ENCODE results near the gene ARL8B.
A peak's percentile ranks its signal among the peaks of the same experiment; 100 is the strongest.

ARL8B gene

DNA sequence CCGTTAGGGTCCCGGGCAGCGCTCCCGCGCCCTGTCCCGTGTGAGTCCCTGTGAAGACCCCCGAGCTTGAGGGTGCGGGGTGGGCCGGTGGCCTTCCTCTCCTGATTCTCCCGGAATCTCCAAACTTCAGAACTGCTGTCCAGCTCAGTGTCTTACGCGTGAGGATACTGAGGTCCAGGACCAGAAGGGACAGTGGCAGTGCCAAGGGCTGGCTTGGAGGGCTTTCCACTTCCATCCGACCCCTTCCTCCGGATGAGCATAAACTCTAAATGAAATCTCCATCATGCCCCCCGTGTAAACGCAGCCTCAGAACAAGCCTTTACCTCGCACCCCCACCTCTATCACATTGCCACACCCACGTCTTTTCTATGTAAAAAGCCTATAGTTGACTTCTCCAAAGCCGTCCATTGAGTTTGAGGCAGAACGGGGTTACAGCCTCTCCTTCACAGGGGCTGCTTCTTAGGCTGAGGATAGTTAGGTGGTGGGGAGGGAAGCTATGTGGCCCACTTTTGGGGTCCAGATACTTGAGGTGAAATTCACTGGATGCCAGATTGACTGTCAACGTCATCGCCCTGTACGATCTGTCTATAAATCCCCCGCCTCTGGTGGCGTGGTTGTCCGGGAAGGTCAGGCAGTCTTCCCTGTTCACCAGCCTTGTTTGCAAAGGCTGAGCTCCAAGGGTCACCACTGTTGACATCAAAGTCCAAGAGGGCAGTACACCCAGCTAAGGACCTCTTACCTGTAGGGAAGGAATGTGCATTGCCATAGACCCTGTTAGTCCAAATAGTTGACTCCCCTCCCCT is 66.5 kb downstream of the ARL8B start:
- DNase-seq: peak; percentile 65 to 69

DNA sequence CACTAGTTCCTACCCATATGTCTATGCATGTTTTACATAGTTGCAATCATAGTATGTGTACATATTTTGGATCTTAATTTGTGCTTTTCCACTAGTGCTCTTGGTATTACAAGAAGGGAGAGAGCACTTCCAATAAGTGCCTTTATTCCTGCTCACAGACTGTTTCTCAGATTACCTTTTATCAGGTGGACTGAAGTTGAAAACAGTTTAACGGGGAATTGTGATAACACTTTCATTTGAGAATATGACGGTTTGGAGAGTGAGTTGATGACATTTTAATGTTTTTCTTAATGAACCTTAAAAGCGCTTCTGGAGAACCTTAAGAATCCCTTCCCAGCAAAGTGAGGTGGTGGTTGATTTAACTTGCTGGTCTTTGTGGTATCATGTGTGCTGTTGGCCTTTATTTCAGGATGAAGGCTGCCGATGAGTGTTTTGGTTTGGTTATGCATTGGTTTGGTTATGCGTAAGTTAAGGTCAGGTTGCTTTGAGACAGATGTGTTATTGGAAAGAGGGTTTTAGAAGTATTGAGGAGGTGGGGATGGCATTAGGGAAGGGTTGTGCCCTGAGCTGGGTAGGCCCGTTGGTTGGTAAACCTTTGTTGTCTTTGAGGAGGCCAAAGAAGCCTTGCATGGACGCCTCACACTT is 68.2 kb downstream of the ARL8B start:
- DNase-seq: no peak

DNA sequence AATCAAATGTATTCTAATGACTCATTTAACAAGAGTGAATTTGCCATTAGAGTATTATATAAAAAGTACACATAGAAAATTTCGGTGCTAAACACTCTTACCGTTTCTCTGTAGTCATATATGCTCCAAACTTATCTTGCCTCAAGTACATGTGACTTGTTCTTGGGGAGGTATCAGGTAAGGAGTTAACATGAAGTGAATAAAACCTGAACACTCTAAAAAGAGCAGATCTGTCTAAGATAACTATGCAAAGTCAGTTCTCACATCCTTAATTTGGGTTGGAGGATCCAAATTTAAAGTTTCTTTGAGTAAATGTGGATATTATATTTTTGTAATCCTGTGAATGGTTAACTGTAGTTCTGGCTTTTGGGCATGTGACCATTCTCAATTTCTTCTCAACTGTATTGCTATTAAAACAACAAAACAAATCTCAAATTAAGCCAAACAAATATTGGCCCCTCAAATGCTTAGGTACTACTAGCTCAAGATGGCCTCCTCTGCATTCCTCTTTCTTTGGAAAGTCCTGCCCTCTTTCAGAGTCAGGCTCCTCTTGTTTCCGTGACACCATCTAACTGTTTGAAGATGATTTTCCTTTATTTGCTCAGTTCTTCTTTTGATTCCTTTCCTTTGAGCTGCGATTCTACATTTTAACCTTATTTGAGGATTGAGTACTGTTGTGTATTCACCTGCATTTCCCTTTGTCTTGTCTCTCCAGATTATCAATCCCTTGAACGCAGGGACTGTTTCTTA is 69.6 kb downstream of the ARL8B start:
- no peak for DNase-seq

DNA sequence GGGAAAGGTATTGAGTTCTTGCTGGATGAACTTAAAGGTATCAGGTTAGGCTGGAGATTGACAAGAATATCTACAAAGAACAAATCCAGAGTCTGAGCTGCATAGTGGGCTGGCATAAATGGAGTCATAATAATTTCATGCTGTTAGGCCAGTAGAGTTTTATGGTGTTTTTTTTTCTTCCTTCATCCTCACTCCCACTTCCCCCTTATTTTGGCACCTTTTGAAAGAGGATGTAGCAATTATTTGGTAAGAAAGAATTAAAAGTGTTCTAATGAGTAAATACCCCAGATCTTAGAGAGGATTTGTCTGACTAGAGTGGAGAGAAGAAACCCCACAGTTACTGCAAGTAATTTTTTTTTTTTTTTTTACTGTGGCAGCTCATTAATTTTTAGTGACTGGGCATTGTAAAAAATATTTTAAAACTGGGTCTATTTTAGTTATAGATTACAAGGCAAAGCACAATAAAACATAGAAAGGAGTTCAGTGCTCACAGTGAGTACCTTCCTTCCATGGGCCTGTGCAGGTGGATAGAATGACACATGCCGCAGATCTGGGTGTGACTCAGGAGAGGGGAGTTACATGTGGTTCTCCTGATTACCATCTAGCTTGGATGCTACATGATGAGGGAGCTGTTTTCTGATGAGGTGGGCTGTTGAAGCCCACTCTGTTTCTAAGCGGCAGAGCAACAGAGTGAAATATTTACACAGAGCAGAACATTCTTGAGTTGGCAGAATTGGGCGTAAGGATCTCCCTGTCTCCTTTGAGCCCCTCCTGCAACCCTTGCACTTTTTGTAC is 70.7 kb downstream of the ARL8B start:
- no peak for DNase-seq

DNA sequence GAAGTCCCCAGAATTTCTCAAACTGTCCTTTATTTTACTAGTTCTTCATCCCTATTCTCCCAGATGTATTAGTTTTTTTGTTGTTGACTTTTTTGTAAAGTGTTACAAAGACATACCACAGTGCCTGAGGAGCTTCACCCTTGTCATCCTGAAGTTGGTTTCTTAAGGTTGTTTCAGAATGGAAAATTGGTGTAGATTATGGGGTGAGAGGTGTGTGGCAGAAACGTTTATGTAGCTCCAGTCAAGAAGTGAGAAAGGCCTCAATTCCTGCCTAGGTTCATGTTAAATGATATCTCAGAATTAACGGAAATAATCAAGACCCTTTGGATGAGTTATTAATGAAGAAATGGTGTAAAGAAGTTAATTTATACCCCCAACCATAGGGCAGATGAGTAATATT is 72.2 kb downstream of the ARL8B start:
- no peak for DNase-seq

DNA sequence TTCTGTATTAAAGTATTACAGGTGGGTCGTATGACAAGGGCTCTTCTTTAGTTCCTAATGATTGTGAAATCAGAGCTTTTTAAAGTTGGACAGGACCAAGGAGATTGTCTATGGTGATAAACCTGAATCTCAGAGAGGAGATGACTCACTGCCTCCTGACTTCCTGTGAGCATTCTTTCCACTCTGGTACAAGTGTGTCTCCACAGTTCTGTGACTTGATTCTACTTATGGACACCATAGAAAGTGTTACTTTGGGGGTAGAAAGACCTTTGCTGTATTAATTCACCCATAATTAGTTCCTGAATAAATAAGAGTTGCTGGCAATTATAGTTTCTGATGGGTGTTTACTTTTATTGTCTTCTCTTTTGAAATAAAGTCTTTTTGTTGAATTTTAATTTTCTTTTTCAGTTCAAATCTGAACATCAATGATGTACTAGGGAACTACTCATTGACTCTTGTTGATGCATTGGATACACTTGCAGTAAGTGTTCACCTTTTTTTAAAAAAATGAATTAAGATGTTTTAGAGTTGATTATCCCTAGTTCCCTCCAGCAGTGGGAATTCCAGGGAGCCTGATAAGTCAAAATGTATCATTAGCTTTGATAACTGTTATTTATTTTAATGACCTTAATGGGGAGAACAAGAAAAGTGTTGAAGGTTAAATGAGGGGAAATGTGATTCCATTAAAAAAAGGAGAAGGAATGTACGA is 72.9 kb downstream of the ARL8B start:
- DNase-seq: peak; percentile 48 to 49

DNA sequence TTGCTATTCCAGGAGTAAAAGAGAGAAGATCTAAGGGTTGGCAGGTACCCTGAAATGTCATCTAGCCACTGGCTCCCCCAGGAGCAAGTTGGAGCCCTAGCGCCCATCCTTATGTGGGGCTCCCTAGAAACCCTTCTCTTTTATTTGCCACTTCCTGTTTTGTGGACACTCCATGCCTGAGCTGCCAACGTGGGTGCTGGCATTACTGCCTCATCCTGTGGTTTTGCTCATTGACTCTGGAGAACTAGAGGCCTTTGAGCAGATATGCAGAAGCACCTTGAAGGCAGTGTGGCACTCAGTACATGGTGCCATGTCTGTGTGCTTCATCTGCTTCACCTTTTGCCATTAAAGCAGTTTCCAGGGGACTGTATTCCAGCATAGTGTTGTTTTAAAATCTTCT is 73.5 kb downstream of the ARL8B start:
- peak; percentile 66 to 86 for DNase-seq

DNA sequence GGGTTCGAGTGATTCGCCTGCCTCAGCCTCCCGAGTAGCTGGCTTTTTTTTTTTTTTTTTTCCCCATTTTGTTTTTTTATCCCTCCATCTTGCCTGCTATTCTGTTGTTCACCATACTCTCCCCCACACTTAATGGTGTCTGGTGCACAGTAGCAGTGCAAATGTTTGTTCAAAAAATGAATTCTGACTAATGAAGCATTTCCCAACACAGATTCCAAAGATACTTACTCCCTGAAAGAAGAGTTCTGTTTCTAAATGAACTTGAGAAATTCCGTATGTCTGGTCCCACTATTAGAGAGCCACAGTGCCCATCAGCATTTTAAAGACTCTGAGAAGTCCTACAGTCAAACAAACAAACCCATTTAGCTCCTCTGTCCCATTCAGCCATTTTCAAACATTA is 74.9 kb downstream of the ARL8B start:
- no peak for DNase-seq

DNA sequence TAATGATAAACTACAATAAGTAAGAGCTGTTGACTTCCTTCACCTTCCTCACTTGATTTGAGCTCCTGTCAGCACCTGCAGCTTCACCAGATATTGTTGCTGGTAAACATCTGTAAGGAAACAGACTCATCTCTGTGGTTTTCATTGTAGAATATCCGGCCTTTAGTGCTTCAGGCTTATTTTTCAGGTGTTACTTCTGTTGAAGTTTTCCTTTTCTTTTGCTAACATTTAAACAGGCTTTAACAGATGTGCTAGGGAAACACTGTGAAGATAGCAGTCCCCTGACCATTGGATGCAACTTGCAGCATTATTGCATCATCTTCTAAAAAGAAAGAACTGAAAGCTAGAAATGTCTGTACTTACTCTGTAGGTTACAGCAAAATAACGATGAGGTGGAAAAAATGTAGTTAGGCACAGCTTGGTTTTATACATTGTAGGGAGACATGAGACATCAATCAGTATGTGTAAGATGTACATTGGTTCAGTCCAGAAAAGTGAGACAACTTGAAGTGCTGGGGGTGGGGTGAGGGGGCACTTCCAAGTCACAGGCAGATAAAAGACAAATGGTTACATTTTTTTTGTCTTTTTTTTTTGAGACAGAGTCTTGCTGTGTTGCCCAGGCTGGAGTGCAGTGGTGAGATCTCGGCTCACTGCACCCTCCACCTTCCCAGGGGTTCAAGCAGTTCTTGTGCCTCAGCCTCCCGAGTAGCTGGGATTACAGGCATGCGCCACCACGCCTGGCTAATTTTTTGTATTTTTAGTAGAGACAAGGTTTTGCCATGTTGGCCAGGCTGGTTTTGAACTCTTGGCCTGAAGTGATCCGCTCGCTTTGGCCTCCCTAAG is 75.6 kb downstream of the ARL8B start:
- no peak for DNase-seq

DNA sequence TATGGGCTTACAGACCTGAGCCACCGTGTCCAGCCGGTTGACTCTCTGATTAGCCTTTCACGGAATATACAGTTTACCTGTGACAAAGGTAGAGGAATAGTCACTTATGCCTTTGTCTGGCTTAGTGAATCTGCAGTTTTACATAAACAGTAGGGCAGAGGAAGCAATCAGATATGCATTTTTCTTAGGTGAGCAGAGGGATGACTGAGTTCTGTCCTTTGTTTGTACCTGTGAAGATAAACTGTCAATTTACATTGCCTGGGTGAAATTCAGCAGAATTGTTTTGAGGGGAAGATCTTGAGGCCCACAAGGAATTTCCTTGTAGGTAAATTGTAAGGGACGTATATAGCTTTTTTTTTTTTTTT is 76.2 kb downstream of the ARL8B start:
- no peak for DNase-seq

DNA sequence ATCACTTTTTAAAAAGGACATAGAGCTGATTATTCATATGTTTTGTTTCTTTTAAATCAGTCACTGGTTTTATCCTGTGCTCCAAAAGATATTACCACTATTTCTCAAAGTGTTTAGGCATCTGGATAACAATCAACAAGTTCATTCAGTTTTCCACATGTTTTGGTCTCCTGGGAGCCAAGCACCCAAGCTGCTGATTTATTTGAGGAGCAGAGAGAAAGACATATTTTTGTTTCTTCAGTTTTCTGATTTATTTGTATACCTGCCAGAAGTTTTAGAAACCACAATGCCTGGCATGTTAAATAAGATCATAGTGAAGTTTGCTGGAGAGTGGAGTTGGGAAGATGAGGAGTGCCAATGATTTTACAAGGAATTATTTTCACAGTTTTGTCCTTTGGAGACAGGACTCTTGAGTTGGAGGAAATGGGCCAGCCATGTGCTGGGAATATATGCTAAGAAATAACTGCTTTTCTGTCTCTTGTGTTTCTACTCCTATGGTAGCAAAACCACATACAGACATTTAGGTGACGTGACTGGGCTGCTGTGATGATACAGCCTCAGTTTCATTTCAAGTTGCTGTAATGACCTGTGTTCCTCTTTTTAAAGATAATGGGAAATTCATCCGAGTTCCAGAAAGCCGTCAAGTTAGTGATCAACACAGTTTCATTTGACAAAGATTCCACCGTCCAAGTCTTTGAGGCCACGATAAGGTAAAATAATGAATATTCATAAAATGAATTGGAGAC is 77.1 kb downstream of the ARL8B start:
- no peak for DNase-seq

DNA sequence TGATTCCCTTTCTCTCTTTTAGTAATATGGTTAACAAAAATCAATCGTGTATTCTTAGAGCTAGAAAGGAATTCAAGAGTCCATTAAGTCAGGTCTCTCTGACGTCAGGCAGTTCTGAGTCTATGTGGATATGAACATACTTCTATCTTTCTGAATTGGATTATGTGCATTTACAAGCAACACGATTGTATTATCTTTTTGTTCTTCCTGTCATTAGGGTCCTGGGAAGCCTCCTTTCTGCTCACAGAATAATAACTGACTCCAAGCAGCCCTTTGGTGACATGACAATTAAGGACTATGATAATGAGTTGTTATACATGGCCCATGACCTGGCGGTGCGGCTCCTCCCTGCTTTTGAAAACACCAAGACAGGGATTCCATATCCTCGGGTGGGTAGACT is 79.4 kb downstream of the ARL8B start:
- DNase-seq: no peak

DNA sequence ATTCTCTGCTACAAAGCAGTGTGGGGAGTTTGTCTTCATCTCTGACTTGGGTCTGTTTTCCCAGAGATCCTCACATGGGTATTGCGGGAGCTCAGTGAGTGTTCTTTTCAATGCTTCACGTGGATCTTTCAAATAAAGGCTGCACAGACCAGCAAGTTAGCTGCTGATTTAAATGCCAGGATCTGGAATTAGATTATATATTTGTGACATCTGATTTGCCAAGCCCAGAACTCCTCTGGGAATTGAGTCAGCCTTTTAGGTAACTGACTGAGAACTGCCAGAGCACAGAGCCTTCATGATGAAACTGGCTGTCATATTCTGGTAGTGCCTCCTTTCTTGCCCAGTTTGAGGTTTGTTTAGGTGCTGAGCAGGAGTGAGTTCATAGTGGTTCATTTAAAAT is 80.1 kb downstream of the ARL8B start:
- DNase-seq: no peak

DNA sequence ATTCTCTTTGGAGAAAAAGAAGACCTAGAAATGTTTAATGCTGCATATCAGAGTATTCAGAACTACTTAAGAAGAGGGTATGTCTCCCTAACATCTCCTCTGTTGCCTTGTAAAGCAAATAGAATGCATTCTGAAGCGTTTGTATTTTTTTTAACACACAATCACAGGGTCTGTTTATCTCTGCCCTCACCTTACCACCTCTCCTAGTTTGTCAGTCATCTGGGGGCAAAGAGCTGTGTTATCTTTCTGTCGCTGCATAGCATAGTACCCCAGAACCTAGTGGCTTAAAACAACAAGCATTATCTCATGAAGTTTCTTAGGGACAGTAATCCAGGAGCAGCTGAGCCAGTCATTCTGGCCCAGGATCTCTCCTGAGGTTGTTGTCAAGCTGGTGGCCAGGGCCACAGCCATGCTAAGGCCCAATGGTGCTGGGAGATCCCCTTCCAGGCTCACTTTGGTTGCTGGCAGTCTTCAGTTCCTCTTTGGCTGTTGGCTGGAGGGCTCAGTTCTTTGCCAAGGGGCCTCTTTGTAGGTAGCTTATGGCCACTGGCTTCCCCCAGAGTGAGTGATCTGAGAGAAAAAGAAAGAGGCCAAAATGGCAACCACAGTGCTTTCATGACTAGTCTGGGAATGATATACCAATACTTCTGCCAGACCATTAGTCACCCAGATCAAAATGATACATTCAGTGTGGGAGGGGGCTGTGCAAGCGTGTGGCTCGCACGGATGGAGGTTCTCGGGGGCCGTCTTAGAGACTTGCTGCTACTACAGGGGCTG is 83.3 kb downstream of the ARL8B start:
- DNase-seq: no peak

DNA sequence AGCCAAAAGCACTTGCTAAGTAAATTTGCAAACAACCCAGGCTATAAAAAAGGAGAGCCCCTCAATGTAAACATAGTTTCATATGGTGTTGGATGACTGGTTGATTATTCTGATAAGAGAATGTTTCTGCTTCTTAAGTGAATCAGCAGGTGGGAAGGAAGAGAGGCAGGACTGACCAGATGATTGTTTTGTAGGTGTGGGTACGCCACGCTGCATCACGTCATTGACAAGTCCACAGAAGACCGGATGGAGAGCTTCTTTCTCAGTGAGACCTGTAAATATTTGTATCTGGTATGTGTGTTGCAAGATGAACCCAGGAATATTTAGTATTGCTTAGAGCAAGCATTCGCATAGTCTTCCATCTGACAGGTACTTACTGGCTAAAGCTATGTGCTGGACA is 88.8 kb downstream of the ARL8B start:
- no peak for DNase-seq

DNA sequence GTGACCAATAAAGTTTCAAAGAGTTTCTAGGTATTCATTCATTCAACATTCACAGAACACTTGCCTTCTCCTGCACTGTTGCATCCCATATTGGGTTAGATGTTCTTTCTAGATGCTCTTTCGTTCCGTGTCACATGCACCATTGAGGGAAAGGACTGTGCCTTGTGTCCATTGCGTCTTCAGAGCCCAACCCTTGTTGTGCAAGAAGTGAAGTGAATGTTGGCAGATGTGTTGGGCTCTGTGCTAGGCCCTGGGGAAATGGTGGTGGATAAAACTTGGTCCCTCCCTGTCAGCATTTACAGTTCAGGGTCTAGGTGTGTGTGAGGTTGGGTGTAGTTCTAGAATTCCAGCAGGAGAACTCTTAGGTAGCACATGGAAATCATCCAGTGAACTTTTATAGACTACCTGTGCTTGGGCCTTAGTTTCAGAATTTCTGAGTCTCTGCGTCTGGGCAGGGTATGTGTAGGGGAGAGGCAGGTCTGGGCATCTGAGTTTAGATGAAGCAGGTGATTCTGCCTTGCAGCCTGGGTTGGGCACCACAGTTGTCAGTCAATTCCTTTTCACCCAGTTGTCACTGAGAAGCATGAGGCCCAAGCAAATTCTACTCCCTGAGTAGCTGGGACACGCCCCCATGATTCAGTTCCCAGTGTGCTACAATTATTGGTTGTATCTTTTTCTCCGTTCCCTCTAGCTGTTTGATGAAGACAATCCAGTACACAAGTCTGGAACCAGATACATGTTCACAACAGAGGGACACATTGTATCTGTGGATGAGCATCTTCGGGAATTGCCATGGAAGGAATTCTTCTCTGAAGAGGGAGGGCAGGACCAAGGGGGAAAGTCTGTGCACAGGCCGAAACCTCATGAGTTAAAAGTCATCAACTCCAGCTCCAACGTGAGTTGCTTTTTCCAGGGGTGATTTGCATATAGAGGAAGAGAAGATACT is 90.8 kb downstream of the ARL8B start:
- DNase-seq: no peak

DNA sequence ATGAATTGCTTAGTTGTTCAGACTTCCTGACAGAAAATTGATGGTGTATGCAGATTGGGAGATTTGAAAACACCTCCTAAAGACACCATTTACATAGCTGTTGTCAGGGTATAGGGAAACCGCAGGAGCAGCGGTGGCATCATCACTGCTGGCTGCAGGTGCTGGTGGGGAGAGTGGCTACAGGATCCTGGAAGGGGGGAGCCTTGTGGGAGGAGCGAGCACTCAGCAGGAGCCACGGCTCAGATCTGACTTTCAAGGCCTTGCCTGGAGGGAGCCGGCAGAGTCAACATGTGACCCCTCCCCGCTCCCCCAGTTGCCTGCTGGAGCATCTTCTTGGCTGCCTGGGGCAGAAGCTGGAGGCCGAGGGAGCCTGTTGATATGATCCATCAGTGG is 91.5 kb downstream of the ARL8B start:
- no peak for DNase-seq

DNA sequence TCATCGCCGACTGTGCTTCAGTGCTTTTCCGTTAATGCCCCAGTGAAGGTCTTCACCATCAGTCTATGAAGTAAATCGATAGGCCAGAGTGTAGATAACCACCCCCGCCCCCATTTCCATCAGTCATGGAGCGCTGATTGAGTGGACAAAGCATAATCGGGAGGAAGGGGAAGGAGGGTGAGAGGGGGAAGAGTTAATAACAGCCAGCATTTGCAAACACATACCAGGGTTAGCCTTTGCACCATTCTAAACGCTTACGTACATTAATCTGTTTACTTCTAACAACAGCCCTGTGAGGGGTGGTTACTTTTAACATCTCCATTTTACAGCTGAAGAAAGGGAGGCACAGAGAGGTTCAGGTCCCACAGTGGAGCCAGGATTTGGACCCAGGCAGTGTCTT is 92.3 kb downstream of the ARL8B start:
- no peak for DNase-seq
